SU-DHL-6 (cell line): Measurements from ENCODE around the gene HS6ST2.

Experiments
- EZH2phosphoT487 ChIP-seq: fragments of 200-600 bp; sonication (generic), shearing (Covaris generic); conservative IDR thresholded peaks from 2 replicates; pipeline ENCODE4 v1.6.1; 2018; ENCODE audit warnings: mild to moderate bottlenecking, antibody characterized with exemption, low read length, moderate library complexity, mixed read lengths
- TF ChIP-seq, protein P1 (sequence below): fragments of 200-600 bp; sonication (generic); IDR thresholded peaks from one replicate; pipeline ENCODE4 v1.5.1; 2017; ENCODE audit warnings: antibody characterized with exemption, mild to moderate bottlenecking, low read length, moderate library complexity; ENCODE audit not compliant: insufficient read depth, poor library complexity, severe bottlenecking

DNA sequence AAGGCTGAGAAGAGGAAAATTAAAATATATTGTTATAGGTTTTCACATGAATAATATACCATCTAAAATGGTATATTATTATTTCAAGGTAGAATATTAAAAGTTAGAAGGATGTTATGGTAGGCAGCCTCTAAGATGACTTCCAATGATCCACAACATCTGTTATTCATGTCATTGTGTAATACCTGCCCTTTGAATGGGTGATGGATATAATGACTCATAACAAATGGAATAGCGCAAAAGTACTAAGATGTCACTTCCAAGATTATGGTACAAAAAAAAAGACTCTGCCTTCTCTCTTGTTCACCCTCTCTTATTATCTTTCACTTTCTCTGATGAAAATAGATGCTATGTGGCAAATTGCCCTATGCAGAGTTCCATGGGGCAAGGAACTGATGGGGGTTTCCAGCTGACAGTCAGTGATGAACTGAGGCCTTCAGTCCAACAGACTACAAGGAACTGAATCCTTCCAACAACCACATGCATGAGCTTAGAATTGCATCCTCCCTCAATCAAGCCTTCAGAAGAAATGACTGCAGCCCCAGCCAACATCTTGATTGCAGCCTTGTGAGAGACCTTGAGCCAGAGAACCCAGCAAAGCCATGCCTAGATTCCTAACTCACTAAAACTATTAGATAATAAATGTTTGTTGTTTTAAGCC lies 57.7 kb downstream of the HS6ST2 start:
- TF ChIP-seq, protein P1, sequence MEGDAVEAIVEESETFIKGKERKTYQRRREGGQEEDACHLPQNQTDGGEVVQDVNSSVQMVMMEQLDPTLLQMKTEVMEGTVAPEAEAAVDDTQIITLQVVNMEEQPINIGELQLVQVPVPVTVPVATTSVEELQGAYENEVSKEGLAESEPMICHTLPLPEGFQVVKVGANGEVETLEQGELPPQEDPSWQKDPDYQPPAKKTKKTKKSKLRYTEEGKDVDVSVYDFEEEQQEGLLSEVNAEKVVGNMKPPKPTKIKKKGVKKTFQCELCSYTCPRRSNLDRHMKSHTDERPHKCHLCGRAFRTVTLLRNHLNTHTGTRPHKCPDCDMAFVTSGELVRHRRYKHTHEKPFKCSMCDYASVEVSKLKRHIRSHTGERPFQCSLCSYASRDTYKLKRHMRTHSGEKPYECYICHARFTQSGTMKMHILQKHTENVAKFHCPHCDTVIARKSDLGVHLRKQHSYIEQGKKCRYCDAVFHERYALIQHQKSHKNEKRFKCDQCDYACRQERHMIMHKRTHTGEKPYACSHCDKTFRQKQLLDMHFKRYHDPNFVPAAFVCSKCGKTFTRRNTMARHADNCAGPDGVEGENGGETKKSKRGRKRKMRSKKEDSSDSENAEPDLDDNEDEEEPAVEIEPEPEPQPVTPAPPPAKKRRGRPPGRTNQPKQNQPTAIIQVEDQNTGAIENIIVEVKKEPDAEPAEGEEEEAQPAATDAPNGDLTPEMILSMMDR, result no peak
- TF ChIP-seq EZH2phosphoT487, result no peak
